Right lung (tissue), 10 donors: ENCODE measurements around the gene FANCD2OS. TPM values are rescaled to one million over a fixed set of nuclear protein-coding genes. Genes with fewer than 3 reads are reported as not detected.
"Not testable (repeated sequence)": the region's sequence is repeated elsewhere in the genome, so short reads cannot be mapped to it uniquely, and the experiment has no call there.

Experiments
- DNase-seq, 2 donors: peaks; one replicate each; pipeline ENCODE4 v3.0.0-alpha.2; 2013
- long read RNA-seq, 8 donors: transcript quantifications; one replicate each; lab custom pipeline, GENCODE V29; 2026
- polyA plus RNA-seq, 5 donors: library from polyadenylated mRNA; unstranded; fragments of 120-200 nt; gene quantifications; one replicate each; pipeline versions ENCODE4 v1.2.1 to v1.2.3, GENCODE V29; 2013; ENCODE audit warnings: inconsistent platforms in 1 of 5, low replicate concordance in 1 of 5; ENCODE audit not compliant: insufficient read length in 5 of 5, insufficient read depth in 1 of 5

FANCD2OS gene
- polyA plus RNA-seq = under 1 TPM in 4 of 5 donors, not detected in 1; 0.36 to 0.82 (median 0.55) TPM
- long read RNA-seq, donor 1 = 0 reads
- long read RNA-seq, donor 2 = 0 reads
- long read RNA-seq, donor 3 = 0 reads
- long read RNA-seq, donor 4 = 0 reads
- long read RNA-seq, donor 5 = 0 reads
- long read RNA-seq, donor 6 = 0 reads
- long read RNA-seq, donor 7, partial matches to known transcripts = 588 of 609 reads
- long read RNA-seq, donor 7, other reads (novel, unspliced or antisense) = 21 of 609 reads
- long read RNA-seq, donor 8 = 0 reads

- DNase-seq = no peak
Measured at GRCh38 chr3:10108091-10108490, at the start of gene FANCD2OS. TSS of gene FANCD2OS (minus strand) at chr3:10108255. CDS start at chr3:10104774, 3,481 bp downstream.

DNA sequence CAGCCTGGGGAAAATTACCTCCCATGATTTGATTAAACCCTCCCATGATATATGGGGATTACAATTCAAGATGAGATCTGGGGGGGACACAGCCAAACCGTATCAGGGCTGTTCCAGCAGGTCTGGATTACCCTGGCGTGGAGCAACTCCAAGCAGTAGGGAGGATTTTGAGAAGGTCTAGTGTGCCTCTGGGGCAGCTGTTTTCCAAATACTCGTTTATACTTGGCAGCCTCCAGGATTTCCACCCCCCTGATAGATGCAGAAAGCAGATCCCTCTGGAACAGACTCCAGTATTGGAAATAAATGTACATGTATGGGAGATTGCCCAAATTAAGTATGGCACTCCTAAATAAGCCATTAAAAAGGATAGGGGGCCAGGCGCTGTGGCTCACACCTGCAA, 49.0 kb upstream of the FANCD2OS start:
- DNase-seq = no peak

DNA sequence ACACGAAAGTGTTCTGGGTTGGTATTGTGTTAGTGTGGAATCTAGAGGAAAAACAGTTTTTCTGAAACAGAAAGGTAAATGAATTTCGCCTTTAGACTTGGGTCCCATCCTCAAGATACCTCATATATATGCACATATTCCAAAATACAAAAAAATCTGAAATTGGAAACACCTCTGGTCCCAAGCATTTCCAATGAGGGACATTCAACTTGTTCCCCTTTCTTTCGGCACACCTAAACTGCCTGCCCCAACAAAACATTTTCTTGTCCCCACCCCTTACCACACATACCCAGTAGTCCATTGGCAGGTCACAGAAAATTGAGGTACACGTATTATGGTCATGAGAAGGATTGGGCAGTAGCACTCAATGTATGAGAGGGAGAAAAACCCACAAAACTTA, 47.6 kb upstream of the FANCD2OS start:
- DNase-seq = no peak

- no peak for DNase-seq
Measured at GRCh38 chr3:10155123-10155472, 47.0 kb upstream of the FANCD2OS start.

DNA sequence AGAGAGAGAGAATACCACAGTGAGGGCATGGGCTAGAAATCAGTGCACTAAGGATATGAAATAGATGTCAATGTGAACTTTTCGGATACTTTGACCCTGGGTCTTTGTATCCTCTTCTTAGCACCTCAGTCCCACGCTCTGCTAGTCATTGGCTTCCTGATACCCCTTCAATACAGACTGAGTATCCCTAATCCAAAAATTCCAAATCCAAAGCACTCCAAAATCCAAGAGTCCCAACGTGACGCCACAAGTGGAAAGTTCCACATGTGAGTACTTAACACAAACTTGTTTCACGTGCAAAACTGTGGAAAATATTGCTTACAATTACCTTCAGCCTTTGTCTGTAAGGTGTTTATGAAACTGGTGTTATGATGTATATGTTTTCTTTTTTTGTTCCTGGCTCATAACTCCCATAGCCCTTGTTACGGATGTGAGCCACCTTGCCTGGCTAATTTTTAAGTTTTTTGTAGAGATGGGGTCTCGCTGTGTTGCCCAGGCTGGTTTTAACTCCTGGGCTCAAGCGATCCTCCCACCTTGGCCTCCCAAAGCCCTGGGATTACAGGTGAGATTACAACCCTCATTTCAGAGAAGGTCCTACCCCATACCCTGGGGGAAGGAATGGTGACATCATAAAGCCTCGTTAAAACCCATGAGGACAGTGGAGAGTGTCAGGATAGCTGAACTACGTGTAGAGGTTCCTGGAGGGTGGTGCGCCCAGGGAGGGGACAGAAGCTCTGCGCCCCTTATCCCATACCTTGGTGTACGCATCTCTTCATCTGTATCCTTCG, 46.5 kb upstream of the FANCD2OS start:
- DNase-seq = no peak

DNA sequence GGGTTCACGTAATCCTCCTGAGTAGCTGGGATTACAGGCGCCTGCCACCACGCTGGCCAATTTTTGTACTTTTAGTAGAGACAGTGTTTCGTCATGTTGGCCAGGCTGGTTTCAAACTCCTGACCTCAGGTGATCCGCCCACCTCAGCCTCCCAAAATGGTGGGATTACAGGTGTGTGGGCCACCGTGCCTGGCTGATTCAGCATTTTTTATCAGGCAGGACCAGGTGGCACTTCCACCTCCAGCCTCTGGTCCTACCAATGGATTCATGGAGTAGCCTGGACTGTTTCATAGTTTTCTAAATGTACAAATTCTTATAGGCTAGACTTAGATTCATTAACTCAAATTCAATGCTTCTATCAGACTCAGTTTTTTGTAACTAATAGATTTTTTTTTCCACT, 42.9 kb upstream of the FANCD2OS start:
- no peak for DNase-seq

DNA sequence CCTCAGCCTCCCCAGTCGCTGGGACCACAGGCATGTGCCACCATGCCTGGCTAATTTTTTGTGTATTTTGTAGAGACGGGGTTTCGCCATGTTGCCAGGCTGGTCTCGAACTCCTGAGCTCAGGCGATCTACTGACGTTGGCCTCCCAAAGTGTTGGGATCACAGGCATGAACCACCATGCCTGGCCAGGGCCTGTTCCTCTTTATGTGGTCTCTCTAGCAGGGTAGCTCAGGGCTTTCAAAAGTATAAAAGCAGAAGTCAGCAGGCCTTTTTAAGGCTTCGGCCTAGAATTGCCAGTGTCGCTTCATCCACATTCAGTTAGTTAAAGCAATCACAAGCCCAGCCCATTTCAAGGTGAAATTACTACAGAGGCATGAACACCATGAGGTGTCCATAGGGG, 41.2 kb upstream of the FANCD2OS start:
- DNase-seq = no peak

- no peak for DNase-seq
Measured at GRCh38 chr3:10145685-10146084, 37.6 kb upstream of the FANCD2OS start.

DNA sequence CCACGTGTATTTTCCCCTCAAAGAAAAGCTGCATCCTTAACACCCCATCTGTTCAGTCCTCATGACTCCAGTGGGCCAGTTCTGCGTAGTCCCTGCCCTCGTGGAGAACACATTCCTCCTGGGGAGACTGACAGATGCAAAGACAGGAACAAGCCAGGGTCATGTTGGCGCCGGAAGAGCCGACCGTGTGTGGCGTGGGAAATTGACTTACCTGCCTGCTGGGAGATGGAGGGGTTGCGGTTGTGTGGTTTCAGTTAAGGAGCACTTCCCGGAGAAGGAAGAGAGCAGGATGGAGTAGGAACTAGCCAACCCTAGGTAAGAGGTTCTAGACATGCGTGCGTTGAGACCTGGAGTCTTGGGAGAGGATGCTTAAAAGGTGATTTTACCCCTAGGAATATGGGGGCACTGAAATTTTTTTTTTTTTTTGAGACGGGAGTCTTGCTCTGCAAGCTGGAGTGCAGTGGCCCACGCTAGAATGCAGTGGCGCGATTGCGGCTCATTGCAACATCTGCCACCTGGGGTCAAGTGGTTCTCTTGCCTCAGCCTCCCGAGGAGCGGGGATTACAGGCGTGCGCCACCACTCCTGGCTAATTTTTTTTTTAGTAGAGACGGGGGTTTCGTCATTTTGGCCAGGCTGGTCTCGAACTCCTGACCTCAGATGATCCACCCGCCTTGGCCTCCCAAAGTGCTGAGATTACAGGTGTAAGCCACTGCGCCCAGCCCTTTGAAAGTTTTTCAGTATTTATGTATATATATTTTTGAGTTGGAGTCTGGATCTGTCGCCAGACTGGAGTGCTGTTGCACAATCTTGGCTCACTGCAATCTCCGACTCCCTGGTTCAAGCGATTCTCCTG, 34.9 kb upstream of the FANCD2OS start:
- no peak for DNase-seq

- DNase-seq = no peak
Measured at GRCh38 chr3:10140996-10141546, 33.0 kb upstream of the FANCD2OS start.

DNA sequence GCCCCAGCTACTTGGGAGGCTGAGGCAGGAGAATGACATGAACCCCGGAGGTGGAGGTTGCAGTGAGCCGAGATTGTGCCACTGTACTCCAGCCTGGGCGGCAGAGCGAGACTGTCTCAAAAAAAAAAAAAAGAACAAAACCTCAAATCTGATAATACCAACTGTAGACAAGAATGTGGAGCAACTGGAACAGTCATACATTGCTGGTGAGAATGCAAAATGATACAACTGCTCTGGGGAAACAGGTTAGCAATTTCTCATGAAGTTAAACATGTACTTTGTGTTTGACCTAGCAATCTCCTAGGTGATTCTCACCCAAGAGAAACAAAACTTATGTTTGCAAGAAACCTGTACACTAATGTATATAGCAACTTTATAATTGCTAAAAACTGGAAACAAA, 29.1 kb upstream of the FANCD2OS start:
- DNase-seq = no peak

GRCh38 chr3:10136426-10137005, 28.5 kb upstream of the FANCD2OS start:
- no peak for DNase-seq

GRCh38 chr3:10135872-10136271, 27.8 kb upstream of the FANCD2OS start:
- DNase-seq = not testable (repeated sequence)

DNA sequence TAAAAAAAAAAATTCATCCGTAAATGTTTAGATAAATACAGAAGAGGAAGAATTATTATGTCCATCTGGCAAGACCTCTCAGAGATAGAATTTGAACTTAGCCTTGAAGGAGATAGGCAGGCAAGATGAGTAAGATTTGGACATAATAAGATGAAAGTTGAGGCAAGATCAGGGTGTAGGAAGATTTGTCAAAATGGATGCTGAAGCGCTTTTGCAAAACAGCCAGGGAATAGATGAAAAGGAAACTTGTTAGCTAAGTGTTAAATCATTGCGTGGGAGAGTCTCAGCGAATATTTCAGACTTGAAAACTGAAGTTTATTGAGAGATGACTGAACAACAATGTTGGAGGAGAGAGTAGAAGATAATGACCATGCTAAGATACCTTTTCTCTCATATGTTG, 14.7 kb upstream of the FANCD2OS start:
- no peak for DNase-seq

DNA sequence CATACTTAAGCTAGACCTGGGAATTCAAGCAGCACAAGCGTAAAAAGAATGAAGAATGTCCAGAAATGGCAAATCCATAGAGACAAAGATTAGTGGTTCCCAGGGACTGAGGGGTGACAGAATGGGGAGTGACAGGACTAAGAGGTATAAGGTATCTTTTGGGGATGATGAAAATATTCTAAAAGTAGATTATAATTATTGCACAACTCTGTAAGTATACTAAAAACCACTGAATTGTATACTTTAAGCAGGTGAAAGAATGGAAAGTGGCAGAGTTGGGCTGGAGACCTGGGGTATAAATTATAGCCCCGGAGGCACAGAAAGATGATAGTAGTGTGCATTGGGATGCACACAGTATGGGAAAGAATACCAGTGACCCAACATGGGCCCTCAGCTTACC, 13.0 kb upstream of the FANCD2OS start:
- no peak for DNase-seq

- DNase-seq = no peak
Measured at GRCh38 chr3:10119376-10119775, 11.3 kb upstream of the FANCD2OS start.

GRCh38 chr3:10116928-10117327, 8.9 kb upstream of the FANCD2OS start:
- DNase-seq = no peak

GRCh38 chr3:10116138-10116460, 8.0 kb upstream of the FANCD2OS start:
- no peak for DNase-seq

DNA sequence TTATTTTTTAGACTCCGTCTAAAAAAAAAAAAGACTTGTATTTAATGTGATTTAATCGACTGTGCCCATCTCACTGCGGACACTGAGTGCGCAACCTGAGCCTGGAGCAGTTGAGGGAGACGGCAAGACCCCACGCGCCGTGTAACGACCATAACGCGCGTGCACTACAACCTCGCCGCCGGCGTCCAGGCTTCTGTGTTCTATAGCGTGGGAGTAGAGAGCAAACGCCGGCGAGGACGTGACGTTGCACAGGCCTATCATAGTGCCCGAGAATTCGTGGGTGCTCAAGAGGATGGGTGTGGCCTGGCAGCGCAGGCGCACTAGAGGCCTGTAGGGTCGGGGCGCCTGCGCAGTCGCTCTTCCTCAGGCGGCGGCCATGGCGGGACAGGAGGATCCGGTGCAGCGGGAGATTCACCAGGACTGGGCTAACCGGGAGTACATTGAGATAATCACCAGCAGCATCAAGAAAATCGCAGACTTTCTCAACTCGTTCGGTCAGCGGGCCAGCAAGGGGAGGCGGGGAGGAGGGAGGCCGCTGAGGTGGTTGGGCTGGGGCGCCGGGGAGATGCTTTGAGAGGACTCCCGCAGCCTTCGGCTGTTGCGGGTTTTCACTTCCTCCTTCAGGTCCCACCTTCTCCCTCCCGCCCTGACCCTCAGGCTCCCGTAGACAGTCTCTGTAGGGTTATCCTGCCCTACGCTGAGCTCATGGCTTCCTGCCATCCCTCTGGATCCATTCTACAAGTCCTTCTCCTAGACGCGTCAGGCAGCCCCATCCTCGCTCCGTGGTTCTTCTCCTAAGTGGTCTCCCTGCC, 7.5 kb upstream of the FANCD2OS start, which contains the start of gene BRK1:
Gene BRK1, plus strand, starts transcription at position 350 of the 812 bp plus-strand sequence. Its CDS starts 27 bp downstream, at position 377.
- peak; percentile 94 for DNase-seq

DNA sequence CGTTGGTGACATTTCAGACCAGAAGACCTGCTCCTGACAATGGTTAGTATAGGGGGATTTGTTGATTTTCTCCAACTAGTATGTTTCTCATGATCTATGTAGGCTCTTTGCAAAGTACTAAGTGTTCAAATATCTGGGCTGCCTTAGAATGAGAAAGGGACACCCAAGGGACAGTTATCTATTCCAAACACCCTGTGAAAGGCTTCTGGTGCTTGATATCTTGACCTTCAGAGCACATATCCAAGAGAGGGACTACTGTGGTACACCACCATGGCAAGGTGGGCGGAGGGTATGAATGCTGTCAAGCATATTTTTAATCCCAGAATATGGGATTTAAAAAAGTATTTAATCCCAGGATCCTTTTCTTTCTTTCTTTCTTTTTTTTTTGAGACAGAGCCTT, 1.1 kb downstream of the FANCD2OS start:
- no peak for DNase-seq

- no peak for DNase-seq
Measured at GRCh38 chr3:10099041-10099440, 9.0 kb downstream of the FANCD2OS start.
